IPS-11a (cell line): ENCODE data around the gene ATP6V0C.

Experiments
- H3K4me3 ChIP-seq: one replicate; pipeline ENCODE4 v1.5.1; 2013; ENCODE audit warnings: low read depth, low read length, control low read depth

The ATP6V0C gene

DNA sequence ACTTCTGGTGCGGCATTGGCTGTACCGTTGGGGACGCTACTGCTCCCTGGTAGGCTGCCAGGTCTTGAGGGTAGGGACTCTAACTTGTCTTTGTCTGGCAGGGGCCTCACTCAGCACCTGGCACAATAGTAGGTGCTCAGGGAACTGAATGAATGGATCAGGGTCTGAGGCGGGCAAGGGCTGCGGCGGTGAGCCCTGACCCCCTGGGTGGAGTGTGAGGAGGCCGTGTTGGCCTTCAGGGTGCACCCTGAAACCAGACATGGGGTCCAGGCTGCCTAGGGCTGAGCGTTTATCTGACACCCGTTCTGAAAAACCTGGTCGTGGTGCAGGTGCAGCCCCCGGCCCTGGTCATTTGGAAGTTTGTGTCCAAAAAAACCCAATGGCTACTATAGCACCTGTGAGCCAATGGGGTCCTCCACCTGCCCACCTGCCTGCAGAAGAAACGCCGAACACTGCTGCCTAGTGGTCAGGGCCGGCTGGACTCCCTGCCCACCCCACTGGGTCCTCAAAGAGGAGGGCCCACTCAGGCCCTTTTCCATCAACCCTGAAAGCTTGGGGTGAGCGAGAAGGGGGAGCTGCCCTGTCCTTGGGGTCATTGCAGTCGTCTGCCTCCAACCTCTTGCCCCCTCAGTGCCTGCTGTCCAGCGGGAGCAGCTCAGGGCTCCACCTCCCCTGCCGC lies 4.9 kb upstream of the ATP6V0C start:
- H3K4me3 ChIP-seq = no peak overlapping the region

- H3K4me3 ChIP-seq = no peak overlapping the region
Measured at GRCh38 chr16:2511128-2511800, 2.5 kb upstream of the ATP6V0C start.

GRCh38 chr16:2511996-2512734 lies 1.6 kb upstream of the ATP6V0C start:
- H3K4me3 ChIP-seq = no peak overlapping the region

GRCh38 chr16:2512735-2513404 lies 882 bp upstream of the ATP6V0C start:
- H3K4me3 ChIP-seq = peak overlapping the region; percentile 77

GRCh38 chr16:2514333-2515179 lies 804 bp downstream of the ATP6V0C start:
- peak overlapping the region; percentile 77 for H3K4me3 ChIP-seq

- peak overlapping the region; percentile 77 for H3K4me3 ChIP-seq
Measured at GRCh38 chr16:2515180-2515851, 1.6 kb downstream of the ATP6V0C start.

GRCh38 chr16:2516391-2517240 lies 2.9 kb downstream of the ATP6V0C start:
- H3K4me3 ChIP-seq = no peak overlapping the region

GRCh38 chr16:2517954-2518605 lies 4.3 kb downstream of the ATP6V0C start:
- H3K4me3 ChIP-seq = no peak overlapping the region

GRCh38 chr16:2518823-2519710 lies 5.3 kb downstream of the ATP6V0C start:
- H3K4me3 ChIP-seq = no peak overlapping the region

GRCh38 chr16:2519711-2520080 lies 5.9 kb downstream of the ATP6V0C start:
- no peak overlapping the region for H3K4me3 ChIP-seq

GRCh38 chr16:2520097-2520783 lies 6.5 kb downstream of the ATP6V0C start, which contains the start of gene AMDHD2:
Gene AMDHD2 (plus strand): TSS chr16:2520371. CDS start chr16:2520459, 88 bp downstream.
- peak within 1 kb of the TSS; percentile 61 for H3K4me3 ChIP-seq

DNA sequence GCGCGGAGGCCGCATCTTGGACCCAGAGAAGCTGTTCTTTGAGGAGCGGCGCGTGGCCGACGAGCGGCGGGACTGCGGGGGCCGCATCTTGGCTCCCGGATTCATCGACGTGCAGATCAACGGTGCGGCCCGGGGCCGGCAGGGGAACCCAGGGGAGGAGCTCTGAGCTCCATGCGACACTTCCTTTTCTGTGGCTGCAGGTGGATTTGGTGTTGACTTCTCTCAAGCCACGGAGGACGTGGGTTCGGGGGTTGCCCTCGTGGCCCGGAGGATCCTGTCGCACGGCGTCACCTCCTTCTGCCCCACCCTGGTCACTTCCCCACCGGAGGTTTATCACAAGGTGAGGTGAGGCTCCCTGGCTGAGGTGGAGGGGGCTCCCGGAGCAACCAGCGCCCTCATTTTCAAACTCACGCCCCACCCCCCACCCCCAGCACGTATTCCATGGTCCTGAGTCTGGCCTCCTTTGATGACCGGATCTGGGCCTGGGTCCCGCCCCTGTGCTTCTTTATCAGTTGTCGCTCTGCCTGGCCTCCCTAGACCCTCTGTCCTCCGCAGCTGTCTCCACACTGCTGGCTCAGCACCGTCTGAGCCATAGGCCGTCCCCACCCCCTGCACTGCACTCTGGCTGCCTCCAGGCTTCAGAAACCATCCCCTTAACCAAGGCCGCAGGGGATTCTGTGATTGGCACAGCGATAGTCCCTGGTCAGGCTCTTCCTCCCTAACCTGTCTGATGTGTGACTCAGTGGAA lies 7.2 kb downstream of the ATP6V0C start:
- peak overlapping the region; percentile 61 for H3K4me3 ChIP-seq

GRCh38 chr16:2523801-2524231 lies 10.1 kb downstream of the ATP6V0C start:
- no peak overlapping the region for H3K4me3 ChIP-seq

GRCh38 chr16:2524339-2524938 lies 10.7 kb downstream of the ATP6V0C start:
- H3K4me3 ChIP-seq = no peak overlapping the region

- H3K4me3 ChIP-seq = no peak overlapping the region
Measured at GRCh38 chr16:2526135-2526534, 12.4 kb downstream of the ATP6V0C start.
